Karpas-422 (cell line): ENCODE measurements around the gene GP1BA. TPM values are rescaled to one million over a fixed set of nuclear protein-coding genes. Genes with fewer than 3 reads are reported as not detected.

Experiments used
- DNase-seq: peaks from one replicate; pipeline ENCODE4 v3.0.0-alpha.2; 2015
- H2AFZ ChIP-seq: fragments of 200-600 bp; sonication (generic); 2 replicates; pipeline ENCODE4 v1.6.1; 2014; ENCODE audit warnings: antibody characterized with exemption, low read length, mixed read lengths
- H3K27ac ChIP-seq: fragments of 200-600 bp; sonication (generic); 2 replicates; pipeline ENCODE4 v1.5.1; 2014; ENCODE audit warnings: mild to moderate bottlenecking, low read length, moderate library complexity
- H3K27me3 ChIP-seq: fragments of 200-600 bp; sonication (generic); 2 replicates; pipeline ENCODE4 v1.6.1; 2014; ENCODE audit warnings: low read length, mixed read lengths
- H3K36me3 ChIP-seq: fragments of 200-600 bp; sonication (generic); 2 replicates; pipeline ENCODE4 v1.6.1; 2014; ENCODE audit warnings: low read length, mixed read lengths; ENCODE audit not compliant: insufficient read depth
- H3K4me1 ChIP-seq: fragments of 200-600 bp; sonication (generic); 2 replicates; pipeline ENCODE4 v1.6.1; 2014; ENCODE audit warnings: mild to moderate bottlenecking, low read length, mixed read lengths
- H3K4me2 ChIP-seq: fragments of 200-600 bp; sonication (generic); 2 replicates; pipeline ENCODE4 v1.6.1; 2014; ENCODE audit warnings: low read length, low read depth, mild to moderate bottlenecking; ENCODE audit not compliant: poor library complexity, severe bottlenecking
- H3K4me3 ChIP-seq: fragments of 200-600 bp; sonication (generic); 2 replicates; pipeline ENCODE4 v1.5.1; 2014; ENCODE audit warnings: mild to moderate bottlenecking, antibody characterized with exemption, low read length, mixed read lengths
- H3K79me2 ChIP-seq: fragments of 200-600 bp; sonication (generic); 2 replicates; pipeline ENCODE4 v1.6.1; 2014; ENCODE audit warnings: mild to moderate bottlenecking, low read length, mixed read lengths
- H3K9ac ChIP-seq: fragments of 200-600 bp; sonication (generic); 2 replicates; pipeline ENCODE4 v1.6.0; 2014; ENCODE audit warnings: low read length
- H3K9me2 ChIP-seq: fragments of 200-600 bp; sonication (generic), shearing (Covaris generic); replicated peaks from 2 replicates; pipeline ENCODE4 v1.6.0; 2014; ENCODE audit warnings: mild to moderate bottlenecking, low read length, moderate library complexity; ENCODE audit not compliant: insufficient read depth
- H3K9me3 ChIP-seq: fragments of 300-700, 200-600 bp; sonication (generic); 2 replicates; pipeline ENCODE4 v1.6.1; 2014; ENCODE audit warnings: low read length, mixed read lengths
- H4K20me1 ChIP-seq: fragments of 200-600 bp; sonication (generic); 2 replicates; pipeline ENCODE4 v1.6.1; 2014; ENCODE audit warnings: mild to moderate bottlenecking, antibody characterized with exemption, low read length, low read depth; ENCODE audit not compliant: insufficient read depth
- total RNA-seq: library from RNA; depleted of rRNA; stranded (reverse); fragments of >200 nt; shearing (Covaris generic); gene quantifications from 2 replicates; pipeline ENCODE4 v1.2.3, GENCODE V29; 2014; ENCODE audit warnings: low replicate concordance

GP1BA gene
- total RNA-seq, 1 experiment from 2014 or later = not detected

DNA sequence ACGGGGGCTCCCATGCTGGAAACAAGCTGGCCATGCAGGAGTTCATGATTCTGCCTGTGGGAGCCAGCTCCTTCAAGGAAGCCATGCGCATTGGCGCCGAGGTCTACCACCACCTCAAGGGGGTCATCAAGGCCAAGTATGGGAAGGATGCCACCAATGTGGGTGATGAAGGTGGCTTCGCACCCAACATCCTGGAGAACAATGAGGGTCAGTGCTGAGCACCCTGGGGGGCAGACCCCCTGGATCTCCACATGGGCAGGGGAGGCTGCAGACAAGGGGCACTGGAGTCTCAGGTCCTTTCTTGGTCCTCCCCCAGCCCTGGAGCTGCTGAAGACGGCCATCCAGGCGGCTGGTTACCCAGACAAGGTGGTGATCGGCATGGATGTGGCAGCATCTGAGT, 23.0 kb downstream of the GP1BA start:
- H3K9ac ChIP-seq = no peak overlapping the region
- no peaks in the 10 kb centered on the region for H3K9me2 ChIP-seq
- H2AFZ ChIP-seq = no peak overlapping the region
- no peaks in the 10 kb centered on the region for H3K9me3 ChIP-seq
- peaks cover 3% of the 10 kb centered on the region; the same call in 1 of the 2 replicates for H3K36me3 ChIP-seq
- DNase-seq = no peak
- H3K4me1 ChIP-seq = peaks cover 18% of the 10 kb centered on the region
- no peak overlapping the region for H3K27ac ChIP-seq
- H3K79me2 ChIP-seq = peaks cover 9% of the 10 kb centered on the region; the same call in 1 of the 2 replicates
- H4K20me1 ChIP-seq = no peaks in the 10 kb centered on the region
- H3K4me2 ChIP-seq = no peak overlapping the region
- no peak overlapping the region for H3K4me3 ChIP-seq
- H3K27me3 ChIP-seq = no peaks in the 10 kb centered on the region

DNA sequence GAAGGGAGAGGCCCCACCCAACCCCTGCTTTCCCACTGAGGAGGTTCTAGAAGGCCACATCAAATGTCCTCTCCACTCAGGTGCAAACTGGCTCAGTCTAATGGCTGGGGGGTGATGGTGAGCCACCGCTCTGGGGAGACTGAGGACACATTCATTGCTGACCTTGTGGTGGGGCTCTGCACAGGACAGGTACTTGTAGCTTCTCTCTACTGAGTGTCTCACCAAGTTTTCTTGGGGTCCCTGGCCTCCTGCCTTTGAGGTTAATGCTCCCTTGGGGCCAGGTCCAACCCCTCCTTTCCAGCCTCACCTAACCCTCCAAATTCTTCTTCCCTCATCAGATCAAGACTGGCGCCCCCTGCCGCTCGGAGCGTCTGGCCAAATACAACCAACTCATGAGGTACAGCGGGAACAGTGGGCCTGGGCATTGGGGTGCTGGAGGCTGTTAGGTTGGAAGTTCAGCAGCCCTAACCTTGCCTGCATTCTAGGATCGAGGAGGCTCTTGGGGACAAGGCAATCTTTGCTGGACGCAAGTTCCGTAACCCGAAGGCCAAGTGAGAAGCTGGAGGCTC, 24.5 kb downstream of the GP1BA start:
- no peaks in the 10 kb centered on the region for H4K20me1 ChIP-seq
- no peak for DNase-seq
- no peaks in the 10 kb centered on the region for H3K9me2 ChIP-seq
- H3K79me2 ChIP-seq = no peaks in the 10 kb centered on the region
- H3K4me2 ChIP-seq = no peak overlapping the region
- peaks cover 10% of the 10 kb centered on the region for H3K4me1 ChIP-seq
- no peak overlapping the region for H2AFZ ChIP-seq
- no peaks in the 10 kb centered on the region for H3K27me3 ChIP-seq
- peaks cover 3% of the 10 kb centered on the region; the same call in 1 of the 2 replicates for H3K36me3 ChIP-seq
- no peak overlapping the region for H3K27ac ChIP-seq
- no peaks in the 10 kb centered on the region for H3K9me3 ChIP-seq
- no peak overlapping the region for H3K9ac ChIP-seq
- H3K4me3 ChIP-seq = no peak overlapping the region

DNA sequence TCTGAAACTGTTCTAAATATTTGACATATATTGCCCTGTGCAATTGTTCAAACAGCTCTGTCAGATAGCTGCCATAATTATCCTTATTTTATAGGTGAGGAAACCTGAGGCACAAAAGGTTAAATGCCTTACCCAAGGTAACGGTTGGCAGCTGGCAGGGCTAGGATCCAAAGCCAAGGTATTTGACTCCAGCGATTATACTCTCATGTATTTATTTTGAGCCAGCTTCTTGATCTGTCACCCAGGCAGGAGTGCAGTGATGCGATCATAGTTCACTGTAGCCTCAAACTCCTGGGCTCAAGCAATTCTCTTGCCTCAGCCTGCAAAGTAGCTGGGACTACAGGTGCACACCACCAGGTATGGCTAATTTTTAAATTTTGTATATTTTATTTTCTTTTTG, 26.0 kb downstream of the GP1BA start:
- no peaks in the 10 kb centered on the region for H4K20me1 ChIP-seq
- peaks cover 7% of the 10 kb centered on the region for H3K4me1 ChIP-seq
- no peak for DNase-seq
- no peaks in the 10 kb centered on the region for H3K79me2 ChIP-seq
- H3K36me3 ChIP-seq = peaks cover 3% of the 10 kb centered on the region; the same call in 1 of the 2 replicates
- no peaks in the 10 kb centered on the region for H3K27me3 ChIP-seq
- H2AFZ ChIP-seq = no peak overlapping the region
- no peak overlapping the region for H3K4me2 ChIP-seq
- no peaks in the 10 kb centered on the region for H3K9me2 ChIP-seq
- H3K27ac ChIP-seq = no peak overlapping the region
- H3K4me3 ChIP-seq = no peak overlapping the region
- H3K9ac ChIP-seq = no peak overlapping the region
- H3K9me3 ChIP-seq = no peaks in the 10 kb centered on the region

DNA sequence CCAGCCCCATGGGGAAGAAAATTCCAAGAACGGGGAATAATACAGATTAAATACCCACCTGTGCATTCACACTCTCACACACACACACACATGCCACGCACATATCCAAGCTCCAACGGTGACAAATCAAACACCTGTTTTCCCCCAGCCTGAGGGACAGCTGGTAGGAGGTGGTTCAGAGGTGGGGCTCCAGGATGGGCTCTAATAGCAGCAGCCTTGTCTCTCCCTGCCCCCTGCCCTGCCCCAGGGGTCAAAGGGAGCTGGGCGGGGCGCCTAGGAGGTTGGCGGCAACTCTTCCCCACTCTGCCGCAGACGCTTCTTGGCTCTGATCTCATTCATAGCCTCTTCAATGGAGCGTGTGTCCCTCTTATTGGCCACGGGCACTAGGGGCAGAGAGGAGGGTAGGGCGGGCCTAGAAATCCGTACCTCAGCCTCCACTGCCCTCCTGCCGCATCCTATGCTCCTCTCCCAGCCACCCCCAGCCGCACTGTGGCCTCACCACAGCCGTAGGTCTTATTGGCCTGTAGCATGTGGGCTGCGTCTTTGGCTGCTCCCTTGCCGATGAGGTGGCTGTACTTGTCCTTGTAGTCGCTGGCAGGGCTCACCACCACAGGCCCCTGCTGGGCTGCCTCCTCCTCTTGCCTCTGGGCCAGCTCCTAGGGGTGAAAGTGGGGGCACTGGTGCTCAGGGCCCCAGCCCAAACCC, 27.3 kb downstream of the GP1BA start:
- Histone ChIP-seq H3K27me3 (no peaks in the 10 kb centered on the region), H3K36me3 (peaks cover 3% of the 10 kb centered on the region; the same call in 1 of the 2 replicates), H3K9me3 (no peaks in the 10 kb centered on the region), H3K27ac (no peak overlapping the region), H3K9me2 (no peaks in the 10 kb centered on the region), H3K79me2 (no peaks in the 10 kb centered on the region), H4K20me1 (no peaks in the 10 kb centered on the region), H3K4me1 (peaks cover 7% of the 10 kb centered on the region), H3K4me3 (no peak overlapping the region), H3K9ac (no peak overlapping the region), H2AFZ (no peak overlapping the region), H3K4me2 (no peak overlapping the region)
- no peak for DNase-seq

DNA sequence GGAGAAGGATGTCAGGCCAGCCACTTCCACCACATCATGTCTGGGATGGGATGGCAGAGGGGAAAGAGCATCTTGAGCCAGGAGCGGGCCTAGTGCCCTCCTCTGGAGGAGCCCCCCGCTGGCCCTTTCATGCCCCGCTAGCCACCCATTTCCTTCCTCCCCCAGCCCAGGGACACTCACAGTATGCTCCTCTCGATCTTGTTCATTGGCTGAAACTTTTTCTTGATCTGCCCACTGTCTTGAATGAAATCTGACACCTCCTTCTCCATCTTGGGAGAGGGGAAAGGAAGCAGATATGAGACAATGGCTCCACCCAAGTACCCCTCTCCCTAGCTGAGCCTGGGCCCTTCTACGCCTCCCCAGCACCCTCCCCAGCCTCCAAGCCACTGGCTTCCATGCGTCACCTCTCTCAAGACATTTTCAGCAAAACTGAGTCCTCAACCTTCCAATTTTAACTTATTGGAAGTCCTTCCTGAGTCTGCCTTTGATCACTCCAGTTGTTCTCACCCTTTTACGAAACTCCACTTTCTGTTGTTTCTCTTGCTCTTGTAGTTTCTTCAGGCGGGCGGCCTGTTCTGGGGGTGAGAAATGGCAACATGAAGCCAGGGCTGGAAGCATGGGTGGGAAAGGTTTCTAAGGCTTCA, 28.3 kb downstream of the GP1BA start:
- no peaks in the 10 kb centered on the region for H4K20me1 ChIP-seq
- peaks cover 3% of the 10 kb centered on the region for H3K79me2 ChIP-seq
- H3K27ac ChIP-seq = no peak overlapping the region
- no peaks in the 10 kb centered on the region for H3K9me3 ChIP-seq
- H3K4me3 ChIP-seq = no peak overlapping the region
- H2AFZ ChIP-seq = no peak overlapping the region
- H3K36me3 ChIP-seq = peaks cover 6% of the 10 kb centered on the region
- peaks cover 7% of the 10 kb centered on the region for H3K4me1 ChIP-seq
- H3K4me2 ChIP-seq = no peak overlapping the region
- DNase-seq = no peak
- H3K27me3 ChIP-seq = no peaks in the 10 kb centered on the region
- H3K9me2 ChIP-seq = no peaks in the 10 kb centered on the region
- no peak overlapping the region for H3K9ac ChIP-seq

DNA sequence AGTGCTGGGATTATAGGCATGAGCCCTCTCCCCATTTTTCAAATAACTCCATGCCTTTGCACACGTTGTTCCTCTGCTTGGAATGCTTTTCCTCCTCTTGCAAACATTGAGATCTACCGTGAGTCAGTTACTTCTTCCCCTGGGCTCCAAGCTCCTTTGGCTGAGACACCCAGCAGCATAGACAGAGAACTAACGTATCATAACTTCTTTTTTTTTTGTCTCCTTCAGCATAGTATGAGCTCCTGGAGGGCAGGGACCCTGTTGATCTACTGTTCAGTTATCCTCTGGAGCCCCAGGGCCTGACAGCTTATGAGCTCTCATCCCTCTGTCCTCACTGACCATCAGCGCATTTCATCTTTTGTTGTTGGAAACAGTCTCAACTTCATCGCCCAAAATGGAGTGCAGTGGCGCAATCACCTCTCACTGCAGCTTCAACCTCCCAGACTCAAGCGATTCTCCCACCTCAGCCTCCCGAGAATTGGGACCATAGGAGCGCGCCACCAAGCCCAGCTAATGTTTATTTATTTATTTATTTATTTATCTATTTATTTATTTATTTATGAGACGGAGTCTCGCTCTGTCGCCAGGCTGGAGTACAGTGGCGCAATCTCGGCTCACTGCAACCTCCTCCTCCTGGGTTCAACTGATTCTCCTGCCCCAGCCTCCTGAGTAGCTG, 33.4 kb downstream of the GP1BA start:
- Histone ChIP-seq H3K4me2 (no peak overlapping the region), H3K9ac (no peak overlapping the region), H3K9me2 (no peaks in the 10 kb centered on the region), H3K36me3 (peaks cover 5% of the 10 kb centered on the region; the same call in 1 of the 2 replicates), H3K4me1 (peaks cover 28% of the 10 kb centered on the region), H3K4me3 (no peak overlapping the region), H3K27me3 (no peaks in the 10 kb centered on the region), H2AFZ (no peak overlapping the region), H3K79me2 (peaks cover 14% of the 10 kb centered on the region), H4K20me1 (no peaks in the 10 kb centered on the region), H3K9me3 (no peaks in the 10 kb centered on the region), H3K27ac (no peak overlapping the region)
- DNase-seq = no peak

DNA sequence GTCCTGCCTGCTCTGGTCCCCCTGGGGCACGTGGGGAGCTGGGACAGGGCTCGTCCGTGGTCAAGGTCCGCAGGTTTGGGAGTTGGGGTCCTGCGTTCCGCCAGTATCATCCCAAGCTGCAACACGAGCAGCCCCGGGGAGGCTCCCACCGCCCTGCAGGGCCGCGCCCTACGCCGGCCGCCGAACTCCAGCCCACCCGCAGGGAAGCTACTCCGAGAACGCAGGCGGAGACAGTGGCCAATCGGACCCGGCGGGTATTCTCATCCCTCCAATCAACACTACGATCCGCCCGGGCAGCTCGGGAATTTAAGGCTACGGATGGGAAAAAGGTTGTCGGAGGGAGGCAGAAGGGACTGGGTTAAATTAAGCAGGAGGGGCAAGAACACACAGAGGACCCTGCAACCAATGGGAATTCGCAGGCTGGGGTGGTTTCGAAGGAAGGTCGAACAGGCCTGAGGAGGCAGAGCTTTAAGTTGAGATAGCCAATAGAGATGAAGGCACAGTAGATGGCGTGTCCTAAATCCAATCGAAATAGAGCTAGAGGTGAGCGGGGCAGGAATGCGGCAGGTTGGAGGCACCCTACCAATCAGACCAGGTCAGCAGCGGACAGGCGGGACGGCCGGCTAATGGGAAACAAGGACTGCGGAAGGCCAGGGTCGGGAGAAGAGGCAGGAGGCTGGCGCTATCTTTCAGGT, 34.9 kb downstream of the GP1BA start:
- H3K4me1 ChIP-seq = peaks cover 24% of the 10 kb centered on the region
- peak overlapping the region; percentile 84 for H3K9ac ChIP-seq
- no peaks in the 10 kb centered on the region for H4K20me1 ChIP-seq
- DNase-seq = peak; percentile 99
- peak overlapping the region; percentile 71 for H3K4me3 ChIP-seq
- no peaks in the 10 kb centered on the region for H3K9me2 ChIP-seq
- H3K27ac ChIP-seq = peak overlapping the region; percentile 74
- no peaks in the 10 kb centered on the region for H3K27me3 ChIP-seq
- H3K79me2 ChIP-seq = peaks cover 14% of the 10 kb centered on the region
- peaks cover 5% of the 10 kb centered on the region; the same call in 1 of the 2 replicates for H3K36me3 ChIP-seq
- H3K4me2 ChIP-seq = peak overlapping the region; percentile 82
- no peaks in the 10 kb centered on the region for H3K9me3 ChIP-seq
- H2AFZ ChIP-seq = peak overlapping the region; percentile 65; the same call in 1 of the 2 replicates
